NCI-H187 treated with DMSO at 0.1 percent for 48 hours (cell line): ENCODE data around the gene ELMO1.

ENCODE experiments used
- DNase-seq: peaks from one replicate; lab custom pipeline; 2025; lab: John Stamatoyannopoulos, UW

Gene ELMO1

GRCh38 chr7:37408291-37409228 lies 40.1 kb downstream of the ELMO1 start:
- no peak for DNase-seq

DNA sequence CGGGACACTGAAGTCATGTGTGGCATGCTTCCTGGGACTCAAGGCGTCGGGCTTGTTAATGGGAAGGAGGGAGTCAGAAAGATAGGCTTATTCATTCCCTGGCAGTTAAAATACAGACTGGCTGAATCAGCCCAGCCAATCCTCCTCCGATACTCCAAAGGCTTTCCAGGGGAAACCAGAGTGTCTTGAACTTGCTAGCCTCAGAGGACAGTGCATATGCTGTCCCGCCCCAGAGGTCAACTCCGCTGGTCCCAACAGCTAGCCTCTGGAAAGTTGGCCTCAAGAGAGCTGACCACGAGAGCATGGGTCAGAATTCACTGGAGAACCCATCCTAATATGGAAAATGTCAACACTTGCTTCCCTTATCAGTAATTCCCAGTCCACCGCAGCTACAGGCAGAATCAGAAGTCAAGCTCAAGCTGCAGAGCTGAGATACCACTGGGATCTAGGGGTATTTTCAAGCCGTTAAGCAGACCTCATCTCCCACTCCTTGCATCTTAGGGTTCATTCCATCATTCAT lies 43.0 kb downstream of the ELMO1 start:
- no peak for DNase-seq

GRCh38 chr7:37405128-37405527 lies 43.5 kb downstream of the ELMO1 start:
- DNase-seq: no peak

DNA sequence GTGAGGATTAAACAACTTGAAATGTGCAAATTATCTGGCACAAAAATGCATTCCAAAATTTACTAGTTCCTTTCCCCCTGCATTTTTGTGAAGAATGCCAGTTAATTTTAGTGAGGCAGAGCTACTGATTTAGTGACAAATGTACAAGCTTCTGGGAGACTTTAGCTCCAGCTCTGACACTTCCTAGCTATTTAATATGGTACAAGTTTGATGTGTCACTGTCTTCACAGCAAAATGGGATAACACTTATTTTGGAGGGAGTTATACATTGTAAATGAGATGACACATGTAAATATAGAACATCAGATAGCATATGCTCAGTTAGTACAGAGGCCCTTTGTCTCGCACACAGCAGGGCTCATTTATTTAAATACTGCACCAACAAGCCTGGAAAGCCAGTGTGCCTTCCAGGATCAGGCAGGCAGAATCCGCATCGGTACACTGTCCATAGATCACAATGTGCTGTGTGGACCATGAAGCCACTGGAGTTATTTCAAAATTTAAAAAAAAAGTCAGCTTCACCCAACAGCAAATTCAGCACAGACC lies 48.7 kb downstream of the ELMO1 start:
- no peak for DNase-seq

GRCh38 chr7:37398403-37398802 lies 50.3 kb downstream of the ELMO1 start:
- no peak for DNase-seq

DNA sequence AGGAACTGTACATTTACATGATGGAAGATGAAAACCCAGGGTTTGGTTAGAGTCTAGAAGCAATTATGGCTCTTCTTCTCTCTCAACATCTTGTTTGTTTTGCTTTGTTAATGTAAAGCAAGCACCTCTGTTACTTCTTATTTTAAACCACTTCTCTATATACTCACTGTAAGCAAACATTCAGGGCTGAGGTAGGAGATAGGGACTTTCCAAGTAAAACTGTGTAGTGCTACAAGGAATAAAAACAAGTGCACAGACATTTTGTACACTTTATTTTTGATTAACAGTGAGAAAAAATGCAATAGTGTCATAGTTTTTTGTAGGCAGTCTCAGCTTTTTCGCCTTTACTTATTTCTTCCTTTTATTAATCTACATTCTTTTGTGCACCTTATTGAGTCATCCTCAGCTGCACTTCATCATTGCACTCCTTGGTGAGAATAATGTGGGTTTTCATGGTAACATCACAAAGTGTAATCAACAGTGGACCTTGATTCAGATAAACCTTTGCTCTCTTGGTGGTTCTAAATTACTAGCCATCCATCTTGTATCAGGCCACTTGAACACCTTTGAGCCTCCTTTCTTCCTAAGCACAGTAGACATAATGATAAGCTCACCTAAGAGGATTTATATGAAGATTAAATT lies 52.9 kb downstream of the ELMO1 start:
- no peak for DNase-seq

DNA sequence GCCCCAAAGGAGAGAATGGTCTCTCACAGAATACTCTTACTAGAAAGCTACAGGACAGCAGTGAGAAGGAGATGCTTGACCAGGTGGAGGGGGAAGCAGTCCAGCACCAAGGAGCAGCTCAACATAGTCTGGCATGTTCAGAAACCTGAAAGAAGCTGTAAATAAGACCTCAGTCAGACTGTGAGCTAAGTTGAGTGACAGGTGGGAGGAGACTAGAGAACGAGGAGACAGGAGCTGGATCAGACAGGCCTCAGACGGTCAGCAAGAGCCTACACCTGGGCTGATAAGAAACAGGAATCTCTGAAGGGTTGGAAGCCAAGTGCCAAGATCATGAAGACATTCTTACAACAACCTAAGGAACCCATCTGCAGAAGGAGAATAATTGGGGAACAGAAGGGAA lies 54.5 kb downstream of the ELMO1 start:
- no peak for DNase-seq

- no peak for DNase-seq
Observed at GRCh38 chr7:37393476-37393875, 55.2 kb downstream of the ELMO1 start.

DNA sequence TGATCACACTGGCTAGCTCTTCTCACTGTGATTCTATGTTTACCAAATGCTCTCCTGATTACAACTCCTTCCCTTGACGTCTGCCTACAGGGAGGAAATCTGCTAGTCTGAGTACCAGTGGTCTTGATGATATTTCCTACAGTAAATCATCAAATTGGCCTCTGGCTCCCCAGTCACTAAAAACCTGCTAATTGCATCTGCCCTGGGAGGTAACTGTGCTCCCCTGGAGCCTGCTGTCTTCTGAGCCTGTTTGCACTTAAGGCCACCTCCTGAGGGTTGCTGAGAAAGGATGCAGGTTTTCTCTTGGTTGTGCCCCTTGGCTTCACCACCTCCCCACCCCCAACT lies 56.0 kb downstream of the ELMO1 start:
- DNase-seq: no peak

- no peak for DNase-seq
Observed at GRCh38 chr7:37391791-37392672, 56.6 kb downstream of the ELMO1 start.

DNA sequence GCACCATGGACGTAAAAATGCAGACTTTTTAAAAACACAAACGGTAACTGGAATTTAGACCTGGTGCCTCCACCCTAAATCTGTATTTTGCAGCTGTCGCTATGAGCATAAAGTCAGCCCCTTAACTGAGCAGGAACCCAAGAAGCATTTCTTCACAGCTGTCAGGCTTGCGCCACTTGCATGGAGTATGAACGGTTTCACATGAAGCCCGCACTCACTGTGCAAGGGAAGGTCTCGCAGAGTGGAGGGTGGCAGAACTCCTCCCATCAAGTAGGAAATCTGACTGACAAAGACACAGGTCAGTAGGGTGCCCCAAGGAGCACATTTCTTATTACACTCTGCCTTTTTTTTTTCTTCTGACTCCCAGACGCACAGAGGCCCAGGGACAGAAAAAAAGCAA lies 58.5 kb downstream of the ELMO1 start:
- DNase-seq: no peak

DNA sequence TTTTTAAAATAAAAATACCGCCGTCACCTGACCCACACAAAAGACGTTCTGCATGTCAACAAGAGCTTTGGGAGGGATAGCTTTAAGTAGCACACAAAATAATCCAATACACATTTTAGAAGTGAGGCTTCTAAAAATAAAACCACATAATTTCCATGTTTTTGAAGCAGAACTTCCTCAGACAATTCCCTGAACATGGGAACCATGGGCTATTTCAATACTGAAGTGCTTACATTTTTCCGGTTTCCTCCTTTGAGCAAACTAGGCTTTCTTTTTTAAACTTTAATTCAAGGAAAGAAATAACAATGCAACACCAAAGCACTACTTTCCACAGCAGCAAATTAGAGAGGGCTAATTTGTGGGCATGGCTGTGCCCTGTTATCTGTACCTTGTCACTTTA lies 59.9 kb downstream of the ELMO1 start:
- no peak for DNase-seq

DNA sequence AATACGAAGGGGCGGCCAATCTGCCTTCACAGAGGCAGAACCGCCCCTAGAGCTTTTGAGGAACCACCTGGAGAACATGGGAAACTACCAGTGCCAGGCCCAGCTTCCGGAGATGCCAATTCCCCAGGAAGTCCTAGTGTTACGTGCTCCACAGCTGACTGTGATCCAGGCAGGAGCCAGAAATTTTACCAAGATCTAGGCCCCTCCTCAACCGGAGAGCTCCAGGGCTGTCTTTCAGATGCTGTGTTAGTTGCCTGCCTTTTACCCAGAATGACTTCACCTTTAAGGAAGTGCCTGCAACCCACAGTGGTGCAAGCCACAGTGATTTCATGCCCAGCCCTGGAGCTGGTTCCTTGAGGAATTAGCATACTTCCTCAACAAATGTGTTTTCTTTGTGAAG lies 62.9 kb downstream of the ELMO1 start:
- DNase-seq: no peak

GRCh38 chr7:37382546-37383088 lies 66.0 kb downstream of the ELMO1 start:
- no peak for DNase-seq

DNA sequence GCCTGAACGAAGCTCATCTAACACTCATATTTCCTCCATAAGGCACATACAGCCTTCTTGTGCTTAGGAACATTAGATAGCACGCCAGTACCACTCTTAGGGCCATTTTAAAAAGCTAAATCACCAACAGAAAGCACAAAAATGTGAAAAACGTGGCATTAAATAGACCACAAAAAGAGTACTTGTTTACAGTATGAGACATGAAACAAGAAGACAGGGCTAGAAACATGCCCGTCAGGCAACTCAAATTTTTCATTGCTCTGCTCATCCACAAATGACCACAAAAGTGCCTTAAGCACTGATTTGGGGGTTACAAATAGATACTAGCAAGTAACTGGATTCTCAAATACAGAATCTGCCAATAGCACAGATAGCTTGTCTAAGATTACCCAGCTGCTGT lies 67.8 kb downstream of the ELMO1 start:
- DNase-seq: no peak

DNA sequence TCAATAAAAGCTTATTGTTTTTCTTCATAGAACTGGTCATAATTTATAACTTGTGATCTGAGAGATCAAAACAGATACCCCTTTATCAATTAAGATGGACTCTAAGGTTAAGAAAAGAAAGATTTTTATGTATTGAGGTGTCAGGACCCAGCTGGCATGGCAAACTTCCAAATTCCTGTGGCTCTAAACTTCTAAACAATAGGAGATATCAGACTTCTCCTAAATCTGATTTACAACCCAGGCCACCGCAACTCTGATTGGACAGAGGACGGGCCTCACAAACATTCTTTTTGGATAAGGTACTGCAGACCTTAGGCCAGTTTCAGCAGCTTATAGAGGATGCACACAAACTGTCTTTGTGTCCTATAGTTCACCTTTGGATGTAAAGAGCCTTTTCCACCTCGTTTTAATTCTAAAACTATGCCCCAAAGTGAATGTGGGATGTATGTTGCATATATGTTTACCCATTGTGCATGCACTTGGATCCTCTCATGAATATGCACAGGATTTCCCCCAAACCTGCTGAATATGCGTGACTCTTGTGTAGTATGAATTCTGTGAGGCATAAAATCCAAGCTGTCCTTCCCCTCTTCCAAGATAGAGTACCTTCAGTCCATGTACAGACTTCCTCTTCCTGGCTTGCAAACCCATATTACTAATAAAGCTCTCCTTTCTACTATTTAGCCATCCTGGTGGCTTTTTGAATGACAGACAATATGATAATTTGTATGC lies 69.0 kb downstream of the ELMO1 start:
- no peak for DNase-seq

DNA sequence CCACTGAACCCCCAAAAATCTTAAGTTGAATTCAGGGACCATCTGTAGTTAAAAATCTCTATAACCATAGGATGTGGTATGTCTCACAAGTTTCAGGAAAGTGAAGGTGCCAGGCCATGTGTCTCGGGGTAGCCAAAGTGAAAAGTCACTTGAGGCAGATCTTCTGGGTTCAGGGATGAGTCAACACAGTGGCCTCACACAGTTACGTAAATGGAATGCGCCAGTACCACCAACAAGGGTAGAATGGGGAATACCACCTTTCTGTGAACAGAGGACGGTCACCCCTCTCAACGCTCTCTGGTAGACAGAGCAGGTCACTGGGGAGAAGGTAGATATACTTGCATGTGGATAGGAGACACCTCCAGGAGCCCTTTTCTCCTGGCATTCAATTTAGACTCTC lies 71.4 kb downstream of the ELMO1 start:
- DNase-seq: no peak

DNA sequence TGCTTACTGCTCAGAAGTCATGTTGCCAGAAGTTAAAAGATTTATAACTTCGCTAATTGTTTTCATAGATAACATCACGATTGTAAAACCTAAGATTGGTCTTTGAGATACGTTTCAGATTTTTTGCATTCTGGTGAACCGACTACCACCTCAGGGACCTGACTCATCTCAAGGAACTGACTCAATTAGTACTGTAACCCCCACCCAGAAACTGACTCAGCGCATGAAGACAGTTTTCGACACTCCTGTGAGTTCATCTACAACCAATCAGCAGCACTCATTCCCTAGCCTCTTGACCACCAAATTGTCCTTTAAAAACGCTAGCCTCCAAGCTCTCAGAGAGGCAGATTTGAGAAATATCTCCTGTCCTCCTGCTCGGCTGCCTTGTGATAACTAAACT lies 72.3 kb downstream of the ELMO1 start:
- DNase-seq: no peak

- no peak for DNase-seq
Observed at GRCh38 chr7:37372750-37373149, 75.9 kb downstream of the ELMO1 start.

GRCh38 chr7:37371755-37372154 lies 76.9 kb downstream of the ELMO1 start:
- DNase-seq: no peak

DNA sequence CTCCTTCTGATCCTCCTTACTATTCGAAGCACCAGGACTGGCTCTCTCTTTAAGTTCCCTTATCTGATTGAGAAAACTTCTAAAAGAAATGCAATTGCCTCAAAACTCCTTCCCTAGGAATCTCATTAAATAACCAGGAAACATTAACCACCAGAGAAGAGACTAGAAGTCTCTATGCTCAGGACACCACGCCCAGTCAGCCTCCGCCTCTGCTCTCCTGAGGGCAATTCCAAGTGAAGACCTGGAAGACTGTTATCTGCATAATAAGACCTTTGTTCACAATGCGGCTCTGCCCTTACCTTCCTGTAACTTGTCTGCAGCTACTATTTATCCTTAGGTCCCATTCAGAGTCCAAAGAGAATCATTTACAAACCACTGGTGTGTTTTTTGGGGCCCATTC lies 78.8 kb downstream of the ELMO1 start:
- DNase-seq: no peak
